ENCODE results near the gene PHACTR4. TPM values are rescaled to one million over a fixed set of nuclear protein-coding genes. Genes with fewer than 3 reads are reported as not detected.
"Not testable (repeated sequence)": the region's sequence is repeated elsewhere in the genome, so short reads cannot be mapped to it uniquely, and the experiment has no call there.

Gene PHACTR4
- polyA plus RNA-seq, 2 donors: 32.2 to 52.2 TPM

DNA sequence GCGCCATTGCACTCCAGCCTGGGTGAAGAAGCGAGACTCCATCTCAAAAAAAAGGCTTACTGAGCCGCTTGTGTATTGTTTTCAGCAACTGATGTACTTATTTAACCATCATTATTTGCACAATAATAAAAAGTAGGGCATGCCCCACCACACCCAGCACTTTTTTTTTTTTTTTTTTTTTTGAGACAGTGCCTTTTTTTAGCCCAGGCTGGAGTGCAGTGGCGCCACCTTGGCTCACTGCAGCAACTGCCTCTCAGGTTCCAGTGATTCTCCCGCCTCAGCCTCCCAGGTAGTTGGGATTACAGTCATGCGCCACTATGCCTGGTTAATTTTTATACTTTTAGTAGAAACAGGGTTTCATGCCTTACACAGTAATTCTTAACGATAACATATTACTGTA, 171.1 kb downstream of the PHACTR4 start:
- peaks cover 0 to 22% of the 10 kb centered on the region in 2 donors for H3K36me3 ChIP-seq (ENCODE audit: control insufficient read depth in 2 of 2, insufficient read depth in 2 of 2, low read length in 1 of 2)
- H3K9me3 ChIP-seq (ENCODE audit: control insufficient read depth in 2 of 2, insufficient read depth in 1 of 2, low read depth in 1 of 2, low read length in 1 of 2): no peaks in the 10 kb centered on the region
- 89 to 90% methylated on average over 7 of the region's 7 CpGs for whole genome bisulfite sequencing, 2 donors
- H3K4me3 ChIP-seq (ENCODE audit: low read depth in 1 of 2, low read length in 2 of 2): no peak overlapping the region
- no peaks in the 10 kb centered on the region for H3K27me3 ChIP-seq (ENCODE audit: control insufficient read depth in 1 of 2, insufficient read depth in 2 of 2, low read length in 2 of 2)
- H3K4me1 ChIP-seq (ENCODE audit: control insufficient read depth in 2 of 2, insufficient read depth in 2 of 2, low read length in 1 of 2): no peaks in the 10 kb centered on the region
- no peak overlapping the region for H3K27ac ChIP-seq (ENCODE audit: low read depth in 2 of 2, low read length in 1 of 2)

DNA sequence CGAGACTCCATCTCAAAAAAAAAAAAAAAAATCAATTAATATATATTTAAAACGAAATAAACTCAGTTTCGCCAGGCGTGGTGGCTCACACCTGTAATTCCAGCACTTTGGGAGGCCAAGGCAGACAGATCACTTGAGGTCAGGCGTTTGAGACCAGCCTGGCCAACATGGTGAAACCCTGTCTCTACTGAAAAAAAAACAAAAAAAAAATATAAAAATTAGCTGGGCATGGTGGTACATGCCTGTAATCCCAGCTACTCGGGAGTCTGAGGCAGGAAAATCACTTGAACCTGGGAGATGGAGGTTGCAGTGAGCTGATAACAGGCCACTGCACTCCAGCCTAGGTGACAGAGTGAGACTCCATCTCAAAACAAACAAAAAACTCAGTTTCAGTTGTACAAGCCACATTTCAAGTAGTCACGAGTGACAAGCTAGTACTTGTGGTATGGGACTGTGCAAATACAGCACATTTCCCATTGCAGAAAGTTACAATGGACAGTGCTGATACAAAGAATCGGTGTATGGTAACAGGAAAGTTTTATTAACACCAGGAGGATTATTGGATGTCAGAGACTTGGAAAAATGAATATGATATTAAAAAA, 172.0 kb downstream of the PHACTR4 start:
- not testable (repeated sequence) for H3K9me3 ChIP-seq (ENCODE audit: control insufficient read depth in 2 of 2, insufficient read depth in 1 of 2, low read depth in 1 of 2, low read length in 1 of 2); H3K4me1 ChIP-seq (ENCODE audit: control insufficient read depth in 2 of 2, insufficient read depth in 2 of 2, low read length in 1 of 2); H3K27me3 ChIP-seq (ENCODE audit: control insufficient read depth in 1 of 2, insufficient read depth in 2 of 2, low read length in 2 of 2); H3K4me3 ChIP-seq (ENCODE audit: low read depth in 1 of 2, low read length in 2 of 2); H3K27ac ChIP-seq (ENCODE audit: low read depth in 2 of 2, low read length in 1 of 2)
- peaks cover 0 to 13% of the 10 kb centered on the region in 2 donors for H3K36me3 ChIP-seq (ENCODE audit: control insufficient read depth in 2 of 2, insufficient read depth in 2 of 2, low read length in 1 of 2)
- 77% methylated on average over 8 of the region's 8 CpGs for WGBS, 2 donors

DNA sequence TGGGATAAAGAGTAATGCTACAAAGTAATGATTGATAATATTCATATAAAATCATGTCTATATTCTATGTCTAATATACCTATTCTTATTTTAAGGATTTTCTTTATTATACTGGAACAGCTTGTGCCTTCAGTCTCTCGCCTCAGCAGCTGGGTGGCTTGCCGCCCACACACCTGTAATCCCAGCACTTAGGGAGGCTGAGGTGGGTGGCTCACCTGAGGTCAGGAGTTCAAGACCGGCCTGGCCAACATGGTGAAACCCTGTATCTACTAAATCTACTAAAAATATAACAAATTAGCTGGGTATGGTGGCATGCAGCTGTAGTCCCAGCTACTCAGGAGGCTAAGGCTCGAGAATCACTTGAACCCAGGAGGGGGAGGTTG, 175.7 kb downstream of the PHACTR4 start:
- H3K4me3 ChIP-seq (ENCODE audit: low read depth in 1 of 2, low read length in 2 of 2): no peak overlapping the region

DNA sequence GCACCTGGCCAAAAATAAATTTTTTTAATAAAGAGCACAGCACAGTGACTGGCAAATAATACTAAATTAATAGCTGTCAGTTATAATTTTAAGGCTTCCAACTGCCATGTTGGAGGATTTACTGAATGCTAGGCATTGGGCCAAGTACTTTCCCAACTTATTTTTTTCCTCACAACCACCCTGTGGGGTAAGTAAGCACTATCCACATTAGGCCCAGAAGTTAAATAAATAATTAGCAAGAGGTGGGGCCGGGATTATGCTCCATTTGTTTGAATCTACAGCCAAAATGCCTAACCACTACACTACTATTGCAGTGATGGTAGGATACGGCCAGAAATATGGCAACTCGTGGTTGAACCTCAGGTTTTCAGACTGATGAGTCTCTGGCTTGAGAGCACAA, 178.8 kb downstream of the PHACTR4 start:
- WGBS, 2 donors: 42 to 57% methylated on average over 3 of the region's 3 CpGs
- Histone ChIP-seq H3K4me3 (ENCODE audit: low read depth in 1 of 2, low read length in 2 of 2) (no peak overlapping the region), H3K27me3 (ENCODE audit: control insufficient read depth in 1 of 2, insufficient read depth in 2 of 2, low read length in 2 of 2) (no peaks in the 10 kb centered on the region), H3K4me1 (ENCODE audit: control insufficient read depth in 2 of 2, insufficient read depth in 2 of 2, low read length in 1 of 2) (no peaks in the 10 kb centered on the region), H3K36me3 (ENCODE audit: control insufficient read depth in 2 of 2, insufficient read depth in 2 of 2, low read length in 1 of 2) (no peaks in the 10 kb centered on the region), H3K9me3 (ENCODE audit: control insufficient read depth in 2 of 2, insufficient read depth in 1 of 2, low read depth in 1 of 2, low read length in 1 of 2) (no peaks in the 10 kb centered on the region), H3K27ac (ENCODE audit: low read depth in 2 of 2, low read length in 1 of 2) (no peak overlapping the region)

More for the DNA sequence above, 175.7 kb downstream of the PHACTR4 start:
- H3K36me3 ChIP-seq (ENCODE audit: control insufficient read depth in 2 of 2, insufficient read depth in 2 of 2, low read length in 1 of 2): no peaks in the 10 kb centered on the region
- no peaks in the 10 kb centered on the region for H3K9me3 ChIP-seq (ENCODE audit: control insufficient read depth in 2 of 2, insufficient read depth in 1 of 2, low read depth in 1 of 2, low read length in 1 of 2)
- H3K27ac ChIP-seq (ENCODE audit: low read depth in 2 of 2, low read length in 1 of 2): no peak overlapping the region
- WGBS, 2 donors: 92 to 94% methylated on average over 4 of the region's 4 CpGs
- no peaks in the 10 kb centered on the region for H3K27me3 ChIP-seq (ENCODE audit: control insufficient read depth in 1 of 2, insufficient read depth in 2 of 2, low read length in 2 of 2)
- no peaks in the 10 kb centered on the region for H3K4me1 ChIP-seq (ENCODE audit: control insufficient read depth in 2 of 2, insufficient read depth in 2 of 2, low read length in 1 of 2)

Other genes with a start within 250 kb of the PHACTR4 start
- 1 to 10 TPM; 2.4 to 3.1 TPM for gene PTAFR, start 193.1 kb upstream of the PHACTR4 start, polyA plus RNA-seq
- 10 to 100 TPM; 39.8 to 57.4 TPM for gene DNAJC8, start 136.7 kb upstream of the PHACTR4 start, polyA plus RNA-seq
- 100 to 1,000 TPM; 283 to 534 TPM for gene ATP5IF1, start 133.6 kb upstream of the PHACTR4 start, polyA plus RNA-seq
- gene SESN2, start 110.2 kb upstream of the PHACTR4 start, polyA plus RNA-seq: 10 to 100 TPM; 15.7 to 24.9 TPM
- 10 to 100 TPM; 15.1 to 36.6 TPM for gene MED18, start 40.7 kb upstream of the PHACTR4 start, polyA plus RNA-seq
- 10 to 100 TPM; 32.5 to 46.4 TPM for gene RCC1, start 136.3 kb downstream of the PHACTR4 start, polyA plus RNA-seq
- gene TRNAU1AP, start 183.3 kb downstream of the PHACTR4 start, polyA plus RNA-seq: 10 to 100 TPM; 20.1 to 27.8 TPM
- gene RAB42, start 222.5 kb downstream of the PHACTR4 start, polyA plus RNA-seq: under 1 TPM; 0.51 to 0.96 TPM